Measurements from ENCODE around the gene COG7. TPM values are rescaled to one million over a fixed set of nuclear protein-coding genes. Genes with fewer than 3 reads are reported as not detected.
"Not testable (repeated sequence)": the region's sequence is repeated elsewhere in the genome, so short reads cannot be mapped to it uniquely, and the experiment has no call there.

COG7 gene
- total RNA-seq, 1 donor from 2014 or later: 16.7 TPM

DNA sequence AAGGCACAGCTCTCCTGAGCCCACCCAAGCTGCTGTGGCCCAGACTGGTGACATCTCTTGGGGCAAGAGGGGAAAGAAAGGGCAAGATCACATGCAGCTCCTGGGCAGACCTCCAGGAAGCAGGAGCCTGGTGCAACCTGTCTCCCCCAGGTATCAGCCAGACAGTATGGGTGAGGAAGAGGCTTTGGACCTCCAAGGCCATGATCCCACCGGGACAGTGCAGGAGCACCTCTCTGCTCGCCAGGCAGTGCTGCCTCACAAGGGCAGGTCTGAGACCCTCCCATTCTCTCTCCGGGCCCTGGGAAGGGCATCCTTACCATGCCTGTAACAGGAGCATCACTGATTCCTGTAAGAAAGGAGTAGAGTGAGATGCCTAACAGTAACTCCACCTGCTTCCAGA is 25.6 kb upstream of the COG7 start:
- DNase-seq (ENCODE audit: low spot score in 2 of 2) (no peak), FAIRE-seq (no peak)

DNA sequence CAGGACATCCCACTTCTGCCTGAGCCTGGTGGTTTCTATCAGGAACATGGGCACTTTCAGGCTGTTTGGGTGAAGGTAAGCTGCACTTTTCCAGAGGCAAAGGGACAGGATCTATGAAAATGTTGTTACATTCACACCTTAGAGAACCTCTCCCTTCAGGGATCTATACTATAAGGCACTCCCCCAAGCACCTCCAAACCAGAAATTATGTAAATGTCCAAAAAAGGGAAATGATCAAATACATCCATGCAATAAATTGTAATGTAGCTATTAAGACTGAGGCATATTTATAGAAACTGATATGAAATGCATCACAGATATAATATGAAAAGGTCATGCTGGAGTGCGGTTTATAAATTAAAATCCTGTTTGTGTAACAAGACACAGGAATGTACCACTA is 23.3 kb upstream of the COG7 start:
- DNase-seq (ENCODE audit: low spot score in 2 of 2): no peak
- FAIRE-seq: no peak

DNA sequence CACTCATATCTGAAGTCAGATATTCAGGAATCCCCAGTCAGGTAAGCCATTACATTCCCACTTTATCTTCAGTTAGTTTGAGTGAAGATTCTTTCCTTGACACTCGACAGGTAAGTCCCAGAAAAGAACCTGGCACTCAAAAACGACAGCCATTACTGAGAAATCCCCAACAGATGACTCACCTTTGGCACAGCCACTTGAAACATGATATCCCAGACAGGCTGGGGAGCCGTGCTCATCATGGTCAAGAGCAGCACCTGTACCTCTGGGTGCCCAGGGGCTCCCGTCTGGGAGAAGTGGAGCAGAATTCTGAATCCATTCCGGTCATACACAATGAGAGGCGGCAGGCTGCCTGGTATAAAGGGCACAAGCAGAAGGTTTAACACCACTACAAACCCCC is 16.8 kb upstream of the COG7 start:
- DNase-seq (ENCODE audit: low spot score in 2 of 2): no peak
- no peak for FAIRE-seq

DNA sequence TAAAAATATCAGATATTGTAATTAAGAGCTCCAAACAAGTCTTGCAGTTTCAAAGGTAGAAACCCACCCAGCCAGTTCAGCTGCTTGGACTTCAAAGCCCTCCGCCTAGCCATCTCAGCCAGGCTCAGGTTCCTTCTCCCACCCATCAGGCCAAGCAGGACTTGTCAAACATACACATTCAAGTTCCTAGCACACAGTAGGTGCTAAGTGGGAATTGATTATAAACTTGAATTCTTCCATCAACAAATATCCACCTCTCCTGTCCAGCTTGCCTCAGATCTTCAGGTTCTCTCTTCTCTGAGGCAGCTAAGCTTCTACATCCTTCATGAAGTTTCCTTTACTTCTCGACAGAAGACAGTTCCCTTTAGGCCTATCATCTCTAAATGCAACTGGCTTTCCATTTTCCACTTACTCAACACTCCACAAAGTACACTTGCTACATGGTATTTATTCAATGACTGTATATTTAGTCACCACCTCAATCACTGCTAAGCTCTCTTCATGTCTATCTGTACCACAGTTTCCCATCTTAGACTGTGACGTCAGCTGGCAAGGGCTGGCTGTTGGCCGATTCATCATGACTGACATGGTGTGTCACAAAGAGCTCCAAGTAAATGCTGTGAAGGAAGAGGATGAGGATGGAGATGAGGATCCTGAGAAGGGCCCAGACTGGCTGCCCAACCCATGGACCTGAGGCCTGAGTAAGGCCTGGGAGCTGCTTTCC is 13.3 kb upstream of the COG7 start:
- FAIRE-seq (no peak), DNase-seq (ENCODE audit: low spot score in 2 of 2) (no peak)

DNA sequence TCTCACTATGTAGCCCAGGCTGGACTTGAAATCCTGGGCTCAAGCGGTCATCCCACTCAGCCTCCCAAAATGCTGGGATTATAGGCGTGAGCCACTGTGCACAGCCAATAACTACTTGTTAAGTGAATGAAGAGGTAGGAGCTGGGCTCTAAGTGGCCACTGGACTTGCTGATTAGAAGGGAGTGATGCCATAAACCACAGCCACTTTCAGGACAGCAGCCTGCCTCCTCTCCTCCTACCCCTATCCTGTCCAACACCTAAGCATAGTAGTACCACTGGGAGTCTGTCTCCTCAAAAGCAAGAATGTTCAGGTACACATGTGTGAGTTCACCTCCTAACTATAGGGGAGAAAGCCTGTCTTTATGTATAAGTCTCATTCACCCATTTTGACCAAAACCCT is 12.2 kb upstream of the COG7 start:
- no peak for DNase-seq (ENCODE audit: low spot score in 2 of 2)
- FAIRE-seq: no peak

DNA sequence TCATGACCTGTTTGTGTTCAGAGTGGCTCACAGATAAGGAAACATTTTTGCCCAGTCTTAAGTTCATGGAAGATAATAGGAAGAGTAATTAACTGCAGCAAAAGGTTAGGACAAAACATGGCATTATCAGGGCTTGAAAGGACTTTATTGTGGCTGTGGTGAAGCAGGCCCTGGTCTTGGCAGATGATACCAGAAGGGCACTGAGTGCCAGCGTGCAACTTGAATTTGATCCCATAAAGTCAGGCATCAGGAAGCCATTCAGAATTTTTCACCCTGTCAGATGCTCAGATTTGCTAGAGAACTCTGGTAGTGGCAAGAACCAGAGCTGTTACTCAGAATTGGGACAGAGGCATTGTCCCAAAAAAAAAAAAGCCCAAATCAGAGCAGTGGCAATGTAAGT is 11.2 kb upstream of the COG7 start:
- FAIRE-seq (no peak), DNase-seq (ENCODE audit: low spot score in 2 of 2) (peak in 1 of 2 donors; percentile 27)

DNA sequence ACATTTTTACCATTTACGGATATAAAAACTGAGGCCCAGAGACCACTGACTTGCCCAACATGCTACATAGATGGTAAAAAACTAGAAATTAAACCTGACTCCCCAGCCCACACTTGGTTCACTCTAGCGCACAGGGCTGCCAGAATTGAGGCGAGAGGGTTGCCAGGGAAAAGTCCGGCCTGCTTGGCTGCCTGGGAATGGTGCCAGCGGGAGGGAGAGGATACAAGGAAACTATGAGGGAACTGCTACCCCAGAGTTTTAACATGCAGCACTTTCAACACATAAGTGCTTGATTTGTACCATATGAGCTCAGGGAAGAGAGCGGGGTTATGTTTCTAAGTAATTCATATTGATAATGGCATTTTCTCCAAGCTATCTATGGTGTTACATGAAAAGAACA is 10.0 kb upstream of the COG7 start:
- peak in 1 of 2 donors; percentile 55 for DNase-seq (ENCODE audit: low spot score in 2 of 2)
- not testable (repeated sequence) for FAIRE-seq

DNA sequence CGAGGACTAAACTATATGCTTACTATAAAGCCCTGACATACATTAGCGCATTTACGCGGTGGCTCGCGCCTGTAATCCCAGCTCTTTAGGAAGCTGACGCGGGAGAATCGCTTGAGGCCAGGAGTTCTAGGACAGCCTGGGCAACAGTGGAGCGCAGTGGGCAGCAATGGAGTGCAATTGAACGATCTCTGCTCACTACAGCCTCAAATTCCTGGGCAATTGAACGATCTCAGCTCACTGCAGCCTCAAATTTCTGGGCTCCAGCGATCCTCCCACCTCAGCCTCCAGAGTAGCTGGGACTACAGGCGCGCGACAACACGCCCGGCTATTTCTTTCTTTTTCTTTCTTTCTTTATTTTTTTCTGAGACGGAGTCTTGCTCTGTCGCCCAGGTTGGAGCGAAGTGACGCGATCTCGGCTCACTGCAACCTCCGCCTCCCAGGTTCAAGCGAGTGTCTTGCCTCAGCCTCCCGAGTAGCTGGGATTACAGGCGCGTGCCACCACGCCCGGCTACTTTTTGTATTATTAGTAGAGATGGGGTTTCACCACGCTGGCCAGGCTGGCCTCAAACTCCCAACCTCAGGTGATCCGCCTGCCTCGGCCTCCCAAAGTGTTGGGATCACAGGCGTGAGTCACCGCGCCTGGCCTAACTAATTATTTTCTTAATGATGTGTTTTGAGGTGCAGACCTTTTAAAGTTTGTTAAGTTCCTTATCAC is 506 bp upstream of the COG7 start:
- FAIRE-seq (no peak), DNase-seq (ENCODE audit: low spot score in 2 of 2) (no peak)

DNA sequence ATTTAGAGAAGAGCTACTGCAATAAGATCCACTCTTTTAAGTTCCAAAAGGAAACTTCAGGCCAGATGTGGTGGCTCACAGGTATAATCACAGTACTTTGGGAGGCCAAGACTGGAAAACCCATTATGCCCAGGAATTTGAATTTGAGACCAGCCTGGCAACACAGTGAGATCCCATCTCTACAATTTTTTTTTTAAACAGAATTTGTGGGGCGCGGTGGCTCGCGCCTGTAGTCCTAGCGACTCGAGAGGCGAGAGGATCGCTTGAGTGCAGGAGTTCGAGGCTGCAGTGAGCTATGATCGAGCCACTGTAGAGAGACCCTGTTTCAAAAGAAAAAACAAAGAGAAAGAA is 793 bp downstream of the COG7 start:
- FAIRE-seq (no peak), DNase-seq (ENCODE audit: low spot score in 2 of 2) (no peak)

DNA sequence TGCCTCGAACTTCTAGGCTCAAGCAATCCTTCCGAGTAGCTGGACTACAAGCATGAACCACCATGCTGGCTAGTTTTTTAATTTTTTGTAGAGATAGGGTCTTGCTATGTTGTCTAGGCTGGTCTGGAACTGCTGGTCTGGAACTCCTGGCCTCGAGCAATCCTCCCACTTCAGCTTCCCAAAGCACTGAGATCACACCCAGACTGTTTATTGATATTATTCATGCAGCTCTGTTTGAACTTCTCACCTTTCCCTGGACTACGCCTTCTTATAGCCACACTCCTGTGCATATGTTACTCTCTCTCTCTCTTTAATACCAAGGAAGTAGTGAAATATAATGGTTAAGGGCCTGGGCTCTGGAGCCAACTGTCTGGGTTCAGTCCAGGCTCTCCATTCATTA is 4.6 kb downstream of the COG7 start:
- no peak for FAIRE-seq
- DNase-seq (ENCODE audit: low spot score in 2 of 2): no peak

DNA sequence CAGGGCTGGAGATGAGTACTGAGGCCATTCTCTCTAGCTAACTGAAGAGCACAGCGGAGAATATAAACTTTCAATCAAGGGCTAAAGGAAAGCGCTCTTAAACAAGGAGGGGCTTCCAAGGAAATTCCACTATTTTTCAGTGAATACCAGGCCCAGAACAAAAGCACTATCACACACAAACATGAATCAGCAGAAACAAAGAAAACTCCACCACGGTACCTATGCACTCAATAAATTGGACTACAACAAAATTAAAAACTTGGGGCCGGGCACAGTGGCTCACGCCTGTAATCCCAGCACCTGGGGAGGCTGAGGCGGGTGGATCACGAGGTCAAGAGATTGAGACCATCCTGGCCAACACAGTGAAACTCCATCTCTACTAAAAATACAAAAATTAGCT is 15.4 kb downstream of the COG7 start:
- FAIRE-seq; DNase-seq (ENCODE audit: low spot score in 2 of 2): not testable (repeated sequence)

DNA sequence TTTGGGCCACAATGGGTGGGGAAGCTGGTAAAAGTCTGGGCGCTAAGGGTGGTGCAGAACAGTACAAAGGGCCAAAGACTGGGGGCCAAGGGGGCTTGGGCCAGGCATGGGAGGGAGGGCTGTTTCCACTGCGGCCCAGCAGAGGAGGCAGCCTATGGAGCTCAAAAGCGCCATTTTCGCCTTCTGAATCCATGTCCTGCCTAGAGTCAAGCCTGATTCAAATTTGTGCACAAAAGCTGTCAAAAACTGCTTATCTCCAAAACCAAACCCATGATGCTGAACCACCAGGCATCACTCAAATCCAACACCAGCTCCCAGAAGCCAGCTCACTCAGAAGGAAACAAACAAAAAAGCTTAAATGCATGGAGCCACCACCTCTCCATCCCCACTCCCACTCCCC is 16.0 kb downstream of the COG7 start:
- FAIRE-seq (no peak), DNase-seq (ENCODE audit: low spot score in 2 of 2) (no peak)

DNA sequence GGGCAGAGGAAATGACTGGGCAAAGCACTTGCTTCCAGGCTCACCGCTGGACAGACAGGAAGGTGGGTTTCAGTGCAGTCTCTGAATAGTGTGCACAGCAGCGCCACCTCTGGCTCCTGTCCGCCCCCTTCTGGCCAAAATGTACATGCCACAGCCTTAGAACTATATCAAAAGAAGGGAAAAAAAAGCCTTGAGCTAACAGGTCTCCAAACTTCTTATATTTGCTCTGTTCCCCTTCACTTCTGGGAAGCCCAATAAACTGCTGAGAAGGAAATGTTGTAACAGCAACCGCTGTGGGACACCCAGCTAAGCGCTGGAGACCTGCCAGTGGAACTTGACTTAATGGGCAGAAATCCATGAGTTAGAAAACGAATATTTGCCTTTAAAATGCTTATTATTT is 17.5 kb downstream of the COG7 start:
- no peak for FAIRE-seq
- DNase-seq (ENCODE audit: low spot score in 2 of 2): peak in 1 of 2 donors; percentile 27

DNA sequence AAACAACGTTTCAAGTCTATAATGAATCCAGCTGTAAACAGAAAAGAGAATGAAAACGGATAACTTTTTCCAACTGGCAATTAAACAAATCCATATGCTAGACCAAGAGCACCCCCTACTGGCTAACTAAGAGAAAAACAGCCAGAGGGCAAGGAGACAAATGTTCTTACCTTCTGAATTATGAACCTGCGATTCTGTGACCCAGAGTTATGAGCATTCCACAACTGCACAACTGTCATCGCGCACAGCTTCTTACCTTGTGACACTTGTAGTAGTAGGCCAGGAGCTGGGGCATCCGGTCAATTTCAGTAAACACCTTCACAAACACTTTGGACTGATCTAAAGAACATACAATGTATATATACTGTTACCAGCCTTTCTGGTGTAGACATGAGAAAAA is 18.6 kb downstream of the COG7 start:
- FAIRE-seq (peak; percentile 66), DNase-seq (ENCODE audit: low spot score in 2 of 2) (peak in 1 of 2 donors; percentile 57)

DNA sequence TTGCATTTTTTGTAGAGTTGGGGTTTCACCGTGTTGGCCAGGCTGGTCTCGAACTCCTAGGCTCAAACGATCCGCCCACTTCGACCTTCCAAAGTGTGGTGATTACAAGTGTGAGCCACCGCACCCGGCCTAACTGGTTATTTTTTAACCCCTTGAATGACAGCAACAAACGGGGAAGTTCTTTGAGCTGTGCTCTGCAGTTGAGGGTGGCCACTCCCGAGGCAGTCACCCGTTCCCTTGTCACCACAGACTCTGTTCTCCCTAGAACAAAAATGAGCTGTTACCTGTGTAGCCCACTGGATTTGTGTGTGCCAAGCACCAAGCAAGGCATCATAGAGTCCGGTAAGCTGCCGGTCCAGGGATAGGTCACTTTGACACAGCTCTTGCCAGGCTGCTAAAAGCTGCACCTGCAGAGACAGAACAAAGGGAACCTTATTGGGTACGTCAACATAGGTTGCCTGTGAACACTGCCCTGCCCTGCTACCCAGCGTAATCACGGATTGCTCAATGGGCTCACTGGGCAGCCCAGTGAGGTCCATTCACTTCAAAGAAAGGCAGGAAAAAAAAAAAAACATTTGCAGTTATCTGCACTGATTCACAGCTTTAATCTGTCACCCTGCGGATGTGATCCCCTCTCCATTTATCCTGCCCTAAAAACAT is 19.6 kb downstream of the COG7 start:
- FAIRE-seq: no peak

DNA sequence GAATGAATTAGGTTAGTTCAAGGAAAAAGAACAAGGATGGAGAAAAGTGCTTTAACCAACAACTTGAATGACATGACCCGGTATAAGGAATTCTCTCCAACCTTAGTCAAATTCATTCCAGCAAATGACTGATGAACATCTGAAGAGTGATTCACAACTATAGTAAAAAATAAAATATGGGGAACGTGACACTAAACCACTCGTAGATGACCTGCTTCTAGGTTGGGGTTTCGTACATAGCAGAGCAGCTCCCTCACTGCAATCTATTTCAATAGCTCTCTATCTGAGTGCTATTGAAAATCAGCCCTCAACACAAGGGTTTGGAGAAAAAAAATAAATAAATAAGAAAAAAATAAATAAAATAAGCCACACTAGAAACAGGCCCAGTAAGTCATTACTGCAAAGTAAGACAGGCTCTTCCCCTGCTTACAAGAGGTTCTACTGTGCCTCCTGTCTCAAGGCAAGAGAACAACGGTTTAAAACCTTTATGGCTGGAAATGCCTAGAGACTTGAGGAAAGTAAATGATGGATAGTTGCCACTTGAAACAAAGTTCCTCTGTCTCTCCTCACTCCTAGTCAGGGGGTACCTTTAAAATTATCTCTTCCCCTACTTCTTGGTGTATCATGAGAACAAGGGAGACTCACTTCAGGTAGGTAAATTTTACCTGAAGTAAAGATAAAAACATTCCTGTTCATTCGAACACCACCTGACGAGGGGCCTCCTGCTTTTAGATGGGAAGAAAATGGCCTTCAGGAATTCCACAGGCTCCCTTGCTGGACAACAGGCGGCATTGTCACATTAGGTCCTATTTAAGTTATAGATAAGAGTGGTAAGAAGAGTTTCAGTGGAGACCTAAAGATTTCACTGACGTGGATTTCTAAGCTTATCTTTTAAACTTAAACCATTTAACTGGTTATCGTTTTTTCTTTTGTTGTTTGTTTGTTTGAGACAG is 20.5 kb downstream of the COG7 start:
- FAIRE-seq: no peak
- no peak for DNase-seq (ENCODE audit: low spot score in 2 of 2)

More for the DNA sequence above, 19.6 kb downstream of the COG7 start:
- no peak for DNase-seq (ENCODE audit: low spot score in 2 of 2)

DNA sequence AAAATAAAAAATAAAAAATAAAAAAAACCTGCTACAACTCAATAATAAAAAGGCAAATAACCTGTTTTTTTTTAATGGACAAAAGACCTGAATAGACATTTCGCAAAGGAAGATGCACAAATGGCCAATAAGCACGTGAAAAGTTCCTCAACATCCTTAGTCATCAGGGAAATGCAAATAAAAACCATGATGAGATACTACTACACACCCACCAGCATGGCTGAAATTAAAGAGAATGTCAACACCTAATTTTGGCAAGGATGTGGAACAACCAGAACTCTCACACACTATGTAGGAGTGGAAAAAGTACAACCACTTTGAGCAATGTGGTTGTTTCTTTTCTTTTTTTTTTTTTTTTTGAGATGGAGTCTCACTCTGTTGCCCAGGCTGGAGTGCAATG is 24.6 kb downstream of the COG7 start:
- no peak for DNase-seq (ENCODE audit: low spot score in 2 of 2)
- FAIRE-seq: no peak

DNA sequence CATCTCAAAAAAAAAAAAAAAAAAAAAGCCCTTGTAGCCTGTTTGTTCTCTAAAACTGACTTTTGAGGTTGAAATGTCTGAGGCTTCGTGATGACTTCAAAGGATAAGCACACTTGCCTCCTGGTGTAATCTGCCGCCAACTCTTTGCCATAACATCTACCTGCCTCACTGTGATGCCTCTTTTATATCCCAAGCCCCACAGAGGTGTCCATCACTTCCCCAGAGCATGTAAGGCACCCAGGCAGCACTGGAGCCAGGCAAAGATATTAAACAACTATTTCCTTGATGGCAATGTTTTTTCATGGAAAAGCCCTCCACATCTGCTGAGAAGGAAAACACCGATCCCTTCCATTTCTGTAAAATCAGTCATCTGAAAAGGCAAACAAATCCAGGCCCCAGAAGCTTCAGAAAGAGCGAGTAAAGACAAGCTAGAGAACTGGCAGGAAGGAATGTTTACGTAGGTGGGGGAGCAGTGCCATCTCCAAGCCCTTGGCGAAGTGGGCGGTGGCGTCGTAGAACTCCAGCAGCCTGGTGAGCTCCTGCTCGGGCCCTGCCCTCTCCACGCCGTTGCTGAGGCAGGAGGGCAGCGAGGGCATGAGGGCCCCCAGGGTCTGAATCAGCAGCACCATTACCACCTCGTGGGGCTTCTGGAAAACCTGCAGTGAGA is 28.6 kb downstream of the COG7 start:
- no peak for DNase-seq (ENCODE audit: low spot score in 2 of 2)
- FAIRE-seq: no peak

DNA sequence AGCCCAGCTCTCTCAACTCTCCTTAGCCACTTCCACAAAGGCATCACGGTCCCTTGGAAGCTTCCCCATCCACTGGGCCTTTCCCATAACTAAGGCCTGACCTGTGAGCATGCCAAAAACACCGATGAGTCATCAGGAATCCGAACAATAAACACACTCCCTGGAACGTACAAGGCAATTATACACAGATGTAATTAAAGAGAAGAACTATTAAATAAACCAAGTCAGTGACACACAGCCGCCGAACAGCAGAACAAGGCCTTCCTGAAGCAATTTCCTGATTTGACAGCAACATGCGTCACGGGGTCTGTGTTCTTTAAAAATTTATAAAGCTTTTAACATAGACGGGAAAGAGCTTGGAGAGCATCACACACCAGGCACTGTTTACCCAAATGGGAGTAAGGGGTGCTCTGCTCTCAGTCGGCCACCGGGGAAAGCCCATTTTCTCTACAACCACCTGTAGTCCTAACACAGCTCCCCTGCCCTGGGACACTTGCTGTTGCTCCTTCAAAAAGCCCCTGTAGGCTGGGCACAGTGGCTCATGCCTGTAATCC is 29.4 kb downstream of the COG7 start:
- no peak for FAIRE-seq
- no peak for DNase-seq (ENCODE audit: low spot score in 2 of 2)

DNA sequence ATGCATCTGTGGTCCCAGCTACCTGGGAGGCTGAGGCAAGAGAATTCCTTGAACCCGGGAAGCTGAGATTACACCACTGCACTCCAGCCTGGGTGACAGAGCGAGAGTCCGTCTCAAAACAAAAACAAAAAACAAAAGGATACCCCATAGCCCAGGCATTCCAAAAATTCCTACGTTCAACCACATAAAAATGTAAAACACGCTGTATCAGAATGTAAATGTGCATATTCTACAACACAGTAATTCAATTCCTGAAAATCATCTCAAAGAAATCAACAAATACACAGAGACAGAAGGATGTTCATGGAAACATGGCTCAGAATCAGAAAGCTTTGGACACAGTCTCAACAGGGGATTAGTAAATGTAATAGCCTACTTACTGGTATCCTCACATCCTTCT is 33.0 kb downstream of the COG7 start:
- DNase-seq (ENCODE audit: low spot score in 2 of 2) (no peak), FAIRE-seq (no peak)

All from frontal cortex (tissue), 4 donors.